ENCODE measurements around the gene TIMM17B.
A peak's percentile ranks its signal among the peaks of the same experiment; 100 is the strongest.

The TIMM17B gene

GRCh38 chrX:48904180-48904579 is 6.6 kb upstream of the TIMM17B start:
- no peak overlapping the region for H3K4me3 ChIP-seq (ENCODE audit: control insufficient read depth, low read depth, low read length)
- no peak for DNase-seq (ENCODE audit: low read depth)
- no peak for TF ChIP-seq CTCF (conservative IDR thresholded peaks at IDR 0.05; ENCODE audit: control insufficient read depth, insufficient read depth, low read depth, low read length)

DNA sequence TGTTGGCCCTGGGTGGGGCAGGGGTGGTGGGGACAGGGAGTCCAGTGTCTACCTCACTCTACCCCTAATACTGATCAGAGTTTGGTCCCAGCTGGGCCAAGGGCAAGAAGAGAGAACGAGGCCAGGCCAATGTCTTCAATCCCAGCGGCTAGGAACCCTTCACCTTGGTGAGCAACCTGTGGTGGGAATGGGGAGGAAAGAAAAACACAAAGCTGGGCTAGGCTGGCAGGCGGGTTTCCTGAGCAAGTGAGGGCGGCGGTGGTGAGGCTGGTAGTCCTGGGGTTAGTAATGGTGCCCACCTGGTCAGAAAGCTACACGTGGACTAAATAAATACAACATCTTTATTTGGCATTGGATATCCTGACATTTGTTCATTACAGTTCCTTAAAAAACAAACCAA is 5.7 kb upstream of the TIMM17B start:
- no peak overlapping the region for H3K4me3 ChIP-seq (ENCODE audit: control insufficient read depth, low read depth, low read length)
- no peak for TF ChIP-seq CTCF (conservative IDR thresholded peaks at IDR 0.05; ENCODE audit: control insufficient read depth, insufficient read depth, low read depth, low read length)
- no peak for DNase-seq (ENCODE audit: low read depth)

DNA sequence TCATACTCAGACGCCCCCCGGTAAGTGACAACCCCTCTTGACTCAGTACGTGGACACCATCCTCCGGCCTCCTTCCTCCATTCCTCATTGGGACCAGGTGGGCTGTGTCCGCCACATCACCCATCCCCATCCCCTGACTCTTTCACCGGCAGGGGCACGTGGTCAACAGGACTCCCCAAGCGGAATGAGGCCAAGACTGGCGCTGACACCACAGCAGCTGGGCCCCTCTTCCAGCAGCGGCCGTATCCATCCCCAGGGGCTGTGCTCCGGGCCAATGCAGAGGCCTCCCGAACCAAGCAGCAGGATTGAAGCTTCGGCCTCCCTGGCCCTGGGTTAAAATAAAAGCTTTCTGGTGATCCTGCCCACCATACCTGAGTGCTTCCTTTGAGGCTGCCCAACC is 5.2 kb upstream of the TIMM17B start:
- no peak for TF ChIP-seq CTCF (conservative IDR thresholded peaks at IDR 0.05; ENCODE audit: control insufficient read depth, insufficient read depth, low read depth, low read length)
- H3K4me3 ChIP-seq (ENCODE audit: control insufficient read depth, low read depth, low read length), result no peak overlapping the region
- no peak for DNase-seq (ENCODE audit: low read depth)

DNA sequence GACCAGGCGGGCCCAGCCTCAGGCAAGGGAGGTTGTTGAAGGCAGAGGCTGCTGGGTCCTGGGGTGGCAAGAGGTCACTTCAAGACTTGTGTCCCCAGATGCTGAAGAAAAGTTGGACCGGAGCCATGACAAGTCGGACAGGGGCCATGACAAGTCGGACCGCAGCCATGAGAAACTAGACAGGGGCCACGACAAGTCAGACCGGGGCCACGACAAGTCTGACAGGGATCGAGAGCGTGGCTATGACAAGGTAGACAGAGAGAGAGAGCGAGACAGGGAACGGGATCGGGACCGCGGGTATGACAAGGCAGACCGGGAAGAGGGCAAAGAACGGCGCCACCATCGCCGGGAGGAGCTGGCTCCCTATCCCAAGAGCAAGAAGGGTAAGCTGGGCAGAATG is 4.6 kb upstream of the TIMM17B start:
- DNase-seq (ENCODE audit: low read depth), result no peak
- TF ChIP-seq CTCF (conservative IDR thresholded peaks at IDR 0.05; ENCODE audit: control insufficient read depth, insufficient read depth, low read depth, low read length), result no peak
- H3K4me3 ChIP-seq (ENCODE audit: control insufficient read depth, low read depth, low read length), result no peak overlapping the region

- H3K4me3 ChIP-seq (ENCODE audit: control insufficient read depth, low read depth, low read length), result no peak overlapping the region
- TF ChIP-seq CTCF (conservative IDR thresholded peaks at IDR 0.05; ENCODE audit: control insufficient read depth, insufficient read depth, low read depth, low read length), result no peak
- no peak for DNase-seq (ENCODE audit: low read depth)
Observed at GRCh38 chrX:48901069-48901468, 3.5 kb upstream of the TIMM17B start.

DNA sequence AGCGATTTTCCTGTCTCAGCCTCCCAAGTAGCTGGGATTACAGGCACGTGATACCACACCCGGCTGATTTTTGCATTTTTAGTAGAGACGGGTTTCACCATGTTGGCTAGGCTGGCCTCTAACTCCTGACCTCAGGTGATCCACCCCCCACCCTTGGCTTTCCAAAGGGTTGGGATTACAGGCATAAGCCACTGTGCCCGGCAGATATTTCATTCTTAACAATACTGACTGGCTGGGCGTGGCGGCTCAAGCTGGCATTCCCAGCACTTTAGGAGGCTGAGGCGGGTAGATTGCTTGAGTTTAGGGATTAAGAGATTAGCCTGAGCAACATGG is 1.5 kb upstream of the TIMM17B start:
- no peak for TF ChIP-seq CTCF (conservative IDR thresholded peaks at IDR 0.05; ENCODE audit: control insufficient read depth, insufficient read depth, low read depth, low read length)
- DNase-seq (ENCODE audit: low read depth), result no peak
- no peak overlapping the region for H3K4me3 ChIP-seq (ENCODE audit: control insufficient read depth, low read depth, low read length)

DNA sequence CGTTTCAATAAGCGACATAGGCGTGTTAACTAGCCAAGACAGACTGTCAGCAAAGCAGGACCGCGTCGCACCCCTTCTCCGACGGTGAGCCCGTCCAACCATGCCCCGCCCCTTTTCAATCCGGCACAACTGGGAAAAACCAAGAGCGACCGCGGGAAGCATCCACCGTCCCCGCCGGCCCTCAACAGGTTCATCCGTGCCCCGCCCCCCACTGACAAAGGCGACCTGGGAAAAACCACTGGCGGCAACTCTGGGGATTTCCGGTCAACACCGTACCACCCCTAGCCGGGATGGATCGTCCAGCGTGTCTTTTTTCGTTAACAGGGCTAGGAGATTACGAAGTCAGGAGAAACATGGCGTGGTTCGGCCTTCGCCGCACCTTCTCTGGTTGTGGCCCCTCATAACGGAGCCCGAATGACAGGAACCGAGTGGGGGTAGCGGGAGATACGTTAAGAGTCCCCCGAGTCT is 377 bp downstream of the TIMM17B start:
- peak; percentile 62 for DNase-seq (ENCODE audit: low read depth)
- H3K4me3 ChIP-seq (ENCODE audit: control insufficient read depth, low read depth, low read length), result peak overlapping the region; percentile 80
- no peak for TF ChIP-seq CTCF (conservative IDR thresholded peaks at IDR 0.05; ENCODE audit: control insufficient read depth, insufficient read depth, low read depth, low read length)
